Body of pancreas (tissue), 4 donors: ENCODE data around the gene ARHGAP42.

Experiments
- POLR2A ChIP-seq, 3 donors: fragments of 450-650 bp; IDR thresholded peaks; one replicate each; pipeline ENCODE4 v1.6.1; 2016; ENCODE audit warnings: antibody characterized with exemption in 3 of 3, mild to moderate bottlenecking in 2 of 3
- TF ChIP-seq, protein P1 (sequence below), 7 experiments: fragments of 450-650 bp in 4 of 7; fragments of 200-600 bp in 3 of 7; sonication (generic) in 3 of 7; IDR thresholded peaks; one replicate each; pipeline ENCODE4 v1.5.1; 2016 to 2019; ENCODE audit warnings: antibody characterized with exemption in 7 of 7

GRCh38 chr11:100876815-100877520, 189.9 kb downstream of the ARHGAP42 start:
- TF ChIP-seq, protein P1, sequence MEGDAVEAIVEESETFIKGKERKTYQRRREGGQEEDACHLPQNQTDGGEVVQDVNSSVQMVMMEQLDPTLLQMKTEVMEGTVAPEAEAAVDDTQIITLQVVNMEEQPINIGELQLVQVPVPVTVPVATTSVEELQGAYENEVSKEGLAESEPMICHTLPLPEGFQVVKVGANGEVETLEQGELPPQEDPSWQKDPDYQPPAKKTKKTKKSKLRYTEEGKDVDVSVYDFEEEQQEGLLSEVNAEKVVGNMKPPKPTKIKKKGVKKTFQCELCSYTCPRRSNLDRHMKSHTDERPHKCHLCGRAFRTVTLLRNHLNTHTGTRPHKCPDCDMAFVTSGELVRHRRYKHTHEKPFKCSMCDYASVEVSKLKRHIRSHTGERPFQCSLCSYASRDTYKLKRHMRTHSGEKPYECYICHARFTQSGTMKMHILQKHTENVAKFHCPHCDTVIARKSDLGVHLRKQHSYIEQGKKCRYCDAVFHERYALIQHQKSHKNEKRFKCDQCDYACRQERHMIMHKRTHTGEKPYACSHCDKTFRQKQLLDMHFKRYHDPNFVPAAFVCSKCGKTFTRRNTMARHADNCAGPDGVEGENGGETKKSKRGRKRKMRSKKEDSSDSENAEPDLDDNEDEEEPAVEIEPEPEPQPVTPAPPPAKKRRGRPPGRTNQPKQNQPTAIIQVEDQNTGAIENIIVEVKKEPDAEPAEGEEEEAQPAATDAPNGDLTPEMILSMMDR (IDR thresholded peaks at IDR 0.05) = no peak
- TF ChIP-seq POLR2A (IDR thresholded peaks at IDR 0.05) = no peak
